A673 (cell line): ENCODE measurements around the gene TMEM248. TPM values are rescaled to one million over a fixed set of nuclear protein-coding genes. Genes with fewer than 3 reads are reported as not detected.

Experiments used
- BruUV-seq: library from RNA; stranded (reverse); fragments of 400-500 nt; replicated peaks from 2 replicates; lab custom pipeline; 2021; lab: Mats Ljungman, UMichigan
- CTCF ChIA-PET: fragments of 300-600 bp; sonication (Branson Sonifier 250); formaldehyde crosslinking; loops from one replicate; lab custom pipeline; 2022; ENCODE audit warnings: antibody characterized with exemption; lab: Charles Lee
- POLR2A ChIA-PET: fragments of 300-600 bp; sonication (Branson Sonifier 250); formaldehyde crosslinking; loops from one replicate; lab custom pipeline; 2022; ENCODE audit warnings: antibody characterized with exemption; ENCODE audit not compliant: low non-redundant PET; lab: Charles Lee
- DNase-seq: peaks from one replicate; pipeline ENCODE4 v3.0.0-alpha.2; 2015; ENCODE audit warnings: low spot score
- H3K27ac ChIP-seq: fragments of 200-600 bp; sonication (generic); 2 replicates; pipeline ENCODE4 v1.5.1; 2016; ENCODE audit warnings: mixed run types, low read depth, mild to moderate bottlenecking, mixed read lengths, antibody characterized with exemption, low read length; ENCODE audit not compliant: poor library complexity, severe bottlenecking
- H3K27me3 ChIP-seq: fragments of 200-600 bp; sonication (generic); replicated peaks from 2 replicates; pipeline ENCODE4 v1.6.1; 2017; ENCODE audit warnings: mixed run types, low read depth, mild to moderate bottlenecking, mixed read lengths, antibody characterized with exemption, low read length; ENCODE audit not compliant: insufficient read depth, poor library complexity
- H3K36me3 ChIP-seq: fragments of 200-600 bp; sonication (generic); 2 replicates; pipeline ENCODE4 v1.6.1; 2016; ENCODE audit warnings: mixed run types, mild to moderate bottlenecking, mixed read lengths, antibody characterized with exemption, low read length; ENCODE audit not compliant: insufficient read depth, poor library complexity, severe bottlenecking
- H3K4me1 ChIP-seq: fragments of 200-600 bp; sonication (generic); 2 replicates; pipeline ENCODE4 v1.6.1; 2017; ENCODE audit warnings: mixed run types, mild to moderate bottlenecking, mixed read lengths, antibody characterized with exemption, low read length; ENCODE audit not compliant: insufficient read depth, poor library complexity, severe bottlenecking
- H3K4me3 ChIP-seq: fragments of 200-600 bp; sonication (generic); 2 replicates; pipeline ENCODE4 v1.5.1; 2016; ENCODE audit warnings: low read depth, mixed run types, mild to moderate bottlenecking, mixed read lengths, low read length; ENCODE audit not compliant: poor library complexity, severe bottlenecking
- H3K9me3 ChIP-seq: fragments of 200-600 bp; sonication (generic); 2 replicates; pipeline ENCODE4 v1.6.1; 2016; ENCODE audit warnings: mixed run types, low read depth, mild to moderate bottlenecking, mixed read lengths, antibody characterized with exemption, low read length; ENCODE audit not compliant: poor library complexity, severe bottlenecking
- EZH2 ChIP-seq: fragments of 200-600 bp; sonication (generic); IDR thresholded peaks from 2 replicates; pipeline ENCODE4 v1.6.1; 2017; ENCODE audit warnings: borderline replicate concordance, low read depth, mild to moderate bottlenecking, mixed read lengths, antibody characterized with exemption, low read length; ENCODE audit not compliant: poor library complexity, severe bottlenecking
- intact Hi-C: fragments of 100-400 bp; cut with micrococcal nuclease; formaldehyde crosslinking; loops from one replicate; pipeline ENCODE4 v1.10.0; 2022; ENCODE audit not compliant: unreplicated experiment
- total RNA-seq: library from RNA; stranded (reverse); gene quantifications from 2 replicates; pipeline ENCODE4 v1.2.3, GENCODE V29; 2021
- TF ChIP-seq, protein P1 (sequence below): fragments of 300-800, 200-600 bp; sonication (generic); conservative IDR thresholded peaks from 2 replicates; pipeline ENCODE4 v1.5.1; 2017; ENCODE audit warnings: low read depth, mild to moderate bottlenecking, antibody characterized with exemption, low read length, moderate library complexity, mixed read lengths

The TMEM248 gene
- total RNA-seq, 1 experiment from 2014 or later, result 77.0 TPM

DNA sequence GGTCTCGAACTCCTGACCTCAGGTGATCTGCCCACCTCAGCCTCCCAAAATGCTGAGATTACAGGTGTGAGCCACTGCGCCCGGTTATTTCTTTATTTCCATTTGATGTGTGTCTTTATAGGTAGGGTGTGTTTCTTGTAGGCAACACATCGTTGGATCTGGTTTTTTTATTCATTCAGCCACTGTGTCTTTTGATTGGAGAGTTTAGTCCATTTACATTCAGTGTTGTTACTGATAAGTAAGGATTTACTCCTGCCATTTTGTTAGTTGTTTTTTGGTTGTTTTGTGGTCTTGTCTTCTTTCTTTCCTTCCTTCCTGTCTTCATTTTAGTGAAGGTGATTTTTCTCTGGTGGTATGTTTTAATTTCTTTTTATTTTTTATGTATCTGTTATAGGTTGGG is 16.9 kb downstream of the TMEM248 start:
- no TSS peak for BruUV-seq
- Histone ChIP-seq H3K27ac (no peak overlapping the region), H3K4me1 (no peaks in the 10 kb centered on the region), H3K36me3 (peaks cover 10% of the 10 kb centered on the region), H3K27me3 (no peaks in the 10 kb centered on the region), H3K9me3 (no peaks in the 10 kb centered on the region), H3K4me3 (no peak overlapping the region)
- TF ChIP-seq, protein P1, sequence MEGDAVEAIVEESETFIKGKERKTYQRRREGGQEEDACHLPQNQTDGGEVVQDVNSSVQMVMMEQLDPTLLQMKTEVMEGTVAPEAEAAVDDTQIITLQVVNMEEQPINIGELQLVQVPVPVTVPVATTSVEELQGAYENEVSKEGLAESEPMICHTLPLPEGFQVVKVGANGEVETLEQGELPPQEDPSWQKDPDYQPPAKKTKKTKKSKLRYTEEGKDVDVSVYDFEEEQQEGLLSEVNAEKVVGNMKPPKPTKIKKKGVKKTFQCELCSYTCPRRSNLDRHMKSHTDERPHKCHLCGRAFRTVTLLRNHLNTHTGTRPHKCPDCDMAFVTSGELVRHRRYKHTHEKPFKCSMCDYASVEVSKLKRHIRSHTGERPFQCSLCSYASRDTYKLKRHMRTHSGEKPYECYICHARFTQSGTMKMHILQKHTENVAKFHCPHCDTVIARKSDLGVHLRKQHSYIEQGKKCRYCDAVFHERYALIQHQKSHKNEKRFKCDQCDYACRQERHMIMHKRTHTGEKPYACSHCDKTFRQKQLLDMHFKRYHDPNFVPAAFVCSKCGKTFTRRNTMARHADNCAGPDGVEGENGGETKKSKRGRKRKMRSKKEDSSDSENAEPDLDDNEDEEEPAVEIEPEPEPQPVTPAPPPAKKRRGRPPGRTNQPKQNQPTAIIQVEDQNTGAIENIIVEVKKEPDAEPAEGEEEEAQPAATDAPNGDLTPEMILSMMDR, result no peak
- POLR2A ChIA-PET, result no interaction called here
- no peak for DNase-seq
- intact Hi-C loops, result no loop called here
- CTCF ChIA-PET, result no interaction called here

- H3K36me3 ChIP-seq, result peaks cover 17% of the 10 kb centered on the region
- H3K9me3 ChIP-seq, result no peaks in the 10 kb centered on the region
- no peak for DNase-seq
- ChIA-PET CTCF (no interaction called here), POLR2A (interaction anchor here (0.7 kb wide), 1 partner anchor 55 kb away, joined by 3 read pairs; no protein-coding TSS in a partner anchor)
- no peak overlapping the region for H3K27ac ChIP-seq
- no TSS peak for BruUV-seq
- no peaks in the 10 kb centered on the region for H3K27me3 ChIP-seq
- H3K4me3 ChIP-seq, result no peak overlapping the region
- intact Hi-C loops, result no loop called here
- TF ChIP-seq, protein P1, result no peak
- H3K4me1 ChIP-seq, result no peaks in the 10 kb centered on the region
Measured at GRCh38 chr7:66939325-66939724, 18.3 kb downstream of the TMEM248 start.

DNA sequence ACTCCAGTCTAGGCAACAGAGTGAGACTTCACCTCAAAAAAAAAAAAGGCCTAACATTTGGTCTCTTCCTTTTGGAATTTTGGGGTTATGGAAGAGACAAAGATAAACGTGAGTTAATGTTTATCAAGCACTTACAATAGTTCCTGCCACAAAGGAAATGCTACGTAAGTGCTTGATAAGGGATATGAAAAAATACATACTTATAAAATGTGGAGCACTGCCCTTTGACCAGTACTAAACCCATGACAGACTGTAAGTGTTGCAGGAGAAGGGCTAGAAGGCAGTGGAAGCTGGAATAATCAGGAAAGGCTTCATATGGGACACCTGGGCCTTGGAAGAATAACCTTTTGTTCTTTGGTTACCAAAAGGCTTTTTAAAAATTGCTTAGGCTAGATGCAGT is 25.5 kb downstream of the TMEM248 start:
- no peak for TF ChIP-seq EZH2
- ChIA-PET CTCF (no interaction called here), POLR2A (no interaction called here)
- DNase-seq, result no peak
- BruUV-seq, result no TSS peak
- intact Hi-C loops, result no loop called here
- Histone ChIP-seq H3K4me3 (no peak overlapping the region), H3K36me3 (peaks cover 73% of the 10 kb centered on the region), H3K27me3 (no peaks in the 10 kb centered on the region), H3K9me3 (no peaks in the 10 kb centered on the region), H3K27ac (no peak overlapping the region), H3K4me1 (no peaks in the 10 kb centered on the region)

DNA sequence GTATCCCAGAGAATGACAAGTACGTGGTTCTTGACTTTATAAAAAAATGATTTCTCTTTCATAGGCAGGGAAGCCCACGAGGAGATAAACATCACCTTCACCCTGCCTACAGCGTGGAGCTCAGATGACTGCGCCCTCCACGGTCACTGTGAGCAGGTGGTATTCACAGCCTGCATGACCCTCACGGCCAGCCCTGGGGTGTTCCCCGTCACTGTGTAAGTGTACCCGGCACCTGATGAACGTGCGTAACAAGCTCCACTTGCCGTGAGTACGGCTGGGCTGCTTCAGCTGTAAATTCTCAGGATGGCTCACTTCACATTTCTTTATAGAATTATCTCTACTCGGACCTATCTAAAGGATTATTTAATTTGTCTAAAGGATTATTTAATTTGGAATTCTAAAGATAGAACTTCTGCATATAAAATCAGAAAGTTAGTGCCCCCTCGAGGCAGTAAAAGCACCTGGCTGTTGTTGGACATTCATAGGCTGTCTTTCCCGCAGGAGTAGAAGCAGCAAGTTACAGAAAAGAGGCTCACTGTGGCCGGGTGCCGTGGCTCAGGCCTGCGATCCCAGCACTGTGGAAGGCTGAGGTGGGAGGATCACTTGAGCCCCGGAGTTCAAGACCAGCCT is 27.6 kb downstream of the TMEM248 start:
- DNase-seq, result no peak
- Histone ChIP-seq H3K9me3 (no peaks in the 10 kb centered on the region), H3K4me3 (no peak overlapping the region), H3K27ac (no peak overlapping the region), H3K4me1 (no peaks in the 10 kb centered on the region), H3K36me3 (peaks cover 65% of the 10 kb centered on the region), H3K27me3 (no peaks in the 10 kb centered on the region)
- ChIA-PET CTCF (no interaction called here), POLR2A (no interaction called here)
- BruUV-seq, result no TSS peak
- intact Hi-C loops, result no loop called here
- TF ChIP-seq, protein P1, result no peak
- TF ChIP-seq EZH2, result no peak
